SK-N-SH (cell line): ENCODE measurements around the gene TDRD9. TPM values are rescaled to one million over a fixed set of nuclear protein-coding genes. Genes with fewer than 3 reads are reported as not detected.

Experiments
- CTCF ChIA-PET: fragments of 300-600, 350-600 bp; formaldehyde crosslinking; extraction: SDS; loops from one replicate; lab custom pipeline; 2021; lab: Yijun Ruan, JAX
- POLR2A ChIA-PET: fragments of 350-600 bp; sonication (Branson Sonifier 250); formaldehyde crosslinking; extraction: SDS; loops from one replicate; lab custom pipeline; 2020; ENCODE audit warnings: antibody characterized with exemption, inconsistent platforms; lab: Yijun Ruan, JAX
- DNase-seq: peaks from one replicate; pipeline ENCODE4 v3.0.0; 2012
- H2AFZ ChIP-seq: fragments of 200-600 bp; sonication (generic); 2 replicates; pipeline ENCODE4 v1.8.1; 2016; ENCODE audit warnings: antibody characterized with exemption, mild to moderate bottlenecking, low read depth
- H3F3A ChIP-seq: fragments of 200-600 bp; sonication (generic); replicated peaks from 2 replicates; pipeline ENCODE3; 2016; ENCODE audit warnings: antibody characterized with exemption, mild to moderate bottlenecking; ENCODE audit not compliant: insufficient read depth
- H3K27ac ChIP-seq, 2 experiments: fragments of 200-500 bp in 1 of 2; fragments of 200-600 bp in 1 of 2; sonication (Bioruptor generic) in 1 of 2; sonication (generic), shearing (Covaris generic) in 1 of 2; 2 replicates each; pipeline versions ENCODE4 v1.5.1 to v1.6.1; 2014 to 2016; ENCODE audit warnings: low read depth in 2 of 2, inconsistent platforms in 1 of 2, low read length in 1 of 2, mild to moderate bottlenecking in 1 of 2, mixed read lengths in 1 of 2
- H3K27me3 ChIP-seq: fragments of 200-600 bp; sonication (generic), shearing (Covaris generic); 2 replicates; pipeline ENCODE4 v1.6.1; 2016; ENCODE audit warnings: mixed run types; ENCODE audit not compliant: insufficient read depth
- H3K36me3 ChIP-seq, 2 experiments: fragments of 200-500 bp in 1 of 2; fragments of 200-600 bp in 1 of 2; sonication (Bioruptor generic) in 1 of 2; sonication (generic) in 1 of 2; replicated peaks in 1 of 2; 2 replicates each; pipeline versions ENCODE3 to v1.5.1; 2014 to 2016; ENCODE audit warnings: low read length in 1 of 2, mild to moderate bottlenecking in 1 of 2; ENCODE audit not compliant: insufficient read depth in 2 of 2, control insufficient read depth in 1 of 2
- H3K4me1 ChIP-seq, 2 experiments: fragments of 200-500 bp in 1 of 2; fragments of 200-600 bp in 1 of 2; sonication (Bioruptor generic) in 1 of 2; sonication (generic), shearing (Covaris generic) in 1 of 2; 2 replicates each; pipeline versions ENCODE4 v1.5.1 to v1.6.1; 2014 to 2016; ENCODE audit warnings: low read depth in 1 of 2, low read length in 1 of 2, mixed run types in 1 of 2; ENCODE audit not compliant: insufficient read depth in 2 of 2, control insufficient read depth in 1 of 2
- H3K4me2 ChIP-seq: fragments of 200-600 bp; sonication (generic), shearing (Covaris generic); 2 replicates; pipeline ENCODE4 v1.6.1; 2017; ENCODE audit warnings: mixed run types
- H3K4me3 ChIP-seq, 2 experiments: fragments of 200-500 bp in 1 of 2; fragments of 200-600 bp in 1 of 2; sonication (Bioruptor generic) in 1 of 2; sonication (generic), shearing (Covaris generic) in 1 of 2; 2 replicates each; pipeline versions ENCODE4 v1.5.1 to v1.8.1; 2014 to 2016; ENCODE audit warnings: low read depth in 2 of 2, inconsistent platforms in 1 of 2, low read length in 1 of 2, mild to moderate bottlenecking in 1 of 2, mixed read lengths in 1 of 2, moderate library complexity in 1 of 2
- H3K79me2 ChIP-seq: fragments of 200-600 bp; sonication (generic); 2 replicates; pipeline ENCODE4 v1.8.1; 2017; ENCODE audit warnings: mild to moderate bottlenecking; ENCODE audit not compliant: insufficient read depth
- H3K9ac ChIP-seq: fragments of 200-600 bp; sonication (generic); 2 replicates; pipeline ENCODE4 v1.6.1; 2017; ENCODE audit warnings: mixed run types
- H3K9me2 ChIP-seq: fragments of 200-600 bp; sonication (generic); 2 replicates; pipeline ENCODE4 v1.6.1; 2017; ENCODE audit warnings: mixed run types
- H3K9me3 ChIP-seq: fragments of 200-600 bp; sonication (generic); 2 replicates; pipeline ENCODE4 v1.6.1; 2017; ENCODE audit warnings: mixed run types, mild to moderate bottlenecking, moderate library complexity
- H4K20me1 ChIP-seq: fragments of 200-600 bp; sonication (generic); 2 replicates; pipeline ENCODE4 v1.6.1; 2017; ENCODE audit warnings: mild to moderate bottlenecking, mixed run types; ENCODE audit not compliant: insufficient read depth
- EP300 ChIP-seq, 2 experiments: IDR thresholded peaks; 2 replicates each; pipeline versions ENCODE4 v1.4.0 to v1.6.1; 2012; ENCODE audit warnings: borderline replicate concordance in 1 of 2, low read depth in 1 of 2, low read length in 1 of 2
- GATA2 ChIP-seq: sonication (generic); formaldehyde crosslinking; IDR thresholded peaks from 2 replicates; pipeline ENCODE4 v1.5.0; 2020; ENCODE audit warnings: mild to moderate bottlenecking, missing genetic modification reagents
- MEF2A ChIP-seq: IDR thresholded peaks from 2 replicates; pipeline ENCODE4 v1.4.0; 2012; ENCODE audit warnings: low read depth, borderline replicate concordance
- MXI1 ChIP-seq: IDR thresholded peaks from 2 replicates; pipeline ENCODE4 v1.6.1; 2012; ENCODE audit warnings: mild to moderate bottlenecking, low read depth, low read length, improper control_type of control experiment
- RAD21 ChIP-seq: IDR thresholded peaks from 2 replicates; pipeline ENCODE4 v1.6.1; 2012; ENCODE audit warnings: mild to moderate bottlenecking, low read length
- RCOR1 ChIP-seq: fragments of 150-350 bp; IDR thresholded peaks from 2 replicates; pipeline ENCODE4 v1.6.1; 2017; ENCODE audit warnings: antibody characterized with exemption, low read length
- RXRA ChIP-seq: IDR thresholded peaks from 2 replicates; pipeline ENCODE4 v1.4.0; 2012; ENCODE audit warnings: low read depth, mild to moderate bottlenecking, borderline replicate concordance
- USF2 ChIP-seq: fragments of 150-350 bp; IDR thresholded peaks from 2 replicates; pipeline ENCODE4 v1.6.1; 2017; ENCODE audit warnings: antibody characterized with exemption, low read length, low read depth, borderline replicate concordance
- WGBS: methylation state at CpG from one replicate; pipeline ENCODE4 v1.1.6; 2017; ENCODE audit warnings: low lambda C conversion rate; 5-methylcytosine and 5-hydroxymethylcytosine counted together
- polyA plus RNA-seq, 3 experiments: library from polyadenylated mRNA; depleted of rRNA; stranded (reverse); fragments of >200 nt; gene quantifications; 2 replicates each; pipeline ENCODE4 v1.2.3, GENCODE V29; 2012

Gene TDRD9
- polyA plus RNA-seq, 1 of the 3 experiments (the other 2 are of a cell fraction) = not detected

GRCh38 chr14:103881268-103882201, 46.7 kb upstream of the TDRD9 start:
- POLR2A ChIA-PET = interaction anchor here (0.5 to 1.4 kb wide), 4 partner anchors 23 to 1394 kb away, joined by 3 read pairs; no protein-coding TSS in a partner anchor
- WGBS = 82% methylated on average over 11 of the region's 31 CpGs
- Histone ChIP-seq H3K4me1 (peaks cover 0 to 38% of the 10 kb centered on the region in 2 experiments; a peak in 1 of 4 replicates), H3K4me3 (no peak overlapping the region), H3K36me3 (no peaks in the 10 kb centered on the region), H3K9ac (no peak overlapping the region), H3K27me3 (no peaks in the 10 kb centered on the region), H3F3A (no peaks in the 10 kb centered on the region), H2AFZ (no peak overlapping the region), H3K79me2 (no peaks in the 10 kb centered on the region), H3K4me2 (no peak overlapping the region), H4K20me1 (no peaks in the 10 kb centered on the region), H3K9me2 (no peaks in the 10 kb centered on the region), H3K27ac (peak overlapping the region in 1 of 2 experiments; percentile 76; a peak in 2 of 4 replicates), H3K9me3 (no peaks in the 10 kb centered on the region)
- peak; percentile 63 for DNase-seq
- CTCF ChIA-PET = interaction anchor here (0.7 to 3.3 kb wide), 10 partner anchors 11 to 73 kb away, joined by 3 to 15 read pairs (median 5); a partner anchor contains a TSS
- TF ChIP-seq MXI1 (0 out of 2 replicates have a peak, but pooled peaks have one; percentile 35), RAD21 (peak; percentile 20; the same call in 1 of the 2 replicates), MEF2A (no peak), EP300 (IDR thresholded peaks at IDR 0.05; ENCODE audit: borderline replicate concordance in 1 of 2, low read depth in 1 of 2, low read length in 1 of 2) (peak in 1 of 2 experiments; percentile 7; a peak in 1 of 4 replicates)

- no peaks in the 10 kb centered on the region for H4K20me1 ChIP-seq
- H3K4me3 ChIP-seq = no peak overlapping the region
- no peaks in the 10 kb centered on the region for H3K79me2 ChIP-seq
- POLR2A ChIA-PET = no interaction called here
- H3F3A ChIP-seq = no peaks in the 10 kb centered on the region
- TF ChIP-seq RXRA (no peak), RCOR1 (peak; percentile 58; the same call in 1 of the 2 replicates), EP300 (IDR thresholded peaks at IDR 0.05; ENCODE audit: borderline replicate concordance in 1 of 2, low read depth in 1 of 2, low read length in 1 of 2) (peak in 1 of 2 experiments; percentile 64; a peak in 2 of 4 replicates), USF2 (no peak), GATA2 (CRISPR knock-in tag) (peak; percentile 57), RAD21 (no peak)
- CTCF ChIA-PET = interaction anchor here (0.7 to 3.3 kb wide), 7 partner anchors 18 to 74 kb away, joined by 3 to 15 read pairs (median 6); no protein-coding TSS in a partner anchor
- no peaks in the 10 kb centered on the region for H3K36me3 ChIP-seq
- peak; percentile 87 for DNase-seq
- H2AFZ ChIP-seq = no peak overlapping the region
- no peaks in the 10 kb centered on the region for H3K9me2 ChIP-seq
- peak overlapping the region in 1 of 2 experiments; percentile 76; a peak in 2 of 4 replicates for H3K27ac ChIP-seq
- peaks cover 0 to 38% of the 10 kb centered on the region in 2 experiments; a peak in 1 of 4 replicates for H3K4me1 ChIP-seq
- H3K9ac ChIP-seq = no peak overlapping the region
- WGBS = 58% methylated on average over 4 of the region's 20 CpGs
- no peaks in the 10 kb centered on the region for H3K9me3 ChIP-seq
- no peak overlapping the region for H3K4me2 ChIP-seq
- H3K27me3 ChIP-seq = no peaks in the 10 kb centered on the region
Observed at GRCh38 chr14:103882503-103883262, 45.6 kb upstream of the TDRD9 start.
